Mononuclear cell (primary cell): Measurements from ENCODE around the gene RNF157. TPM values are rescaled to one million over a fixed set of nuclear protein-coding genes. Genes with fewer than 3 reads are reported as not detected.

Source experiments
- H3K27me3 ChIP-seq: 2 replicates; pipeline ENCODE4 v1.6.0; 2011; ENCODE audit warnings: low read length, control low read depth; ENCODE audit not compliant: insufficient read depth
- H3K4me1 ChIP-seq: 2 replicates; pipeline ENCODE4 v1.5.1; 2011; ENCODE audit warnings: mild to moderate bottlenecking, low read length, control low read depth; ENCODE audit not compliant: insufficient read depth
- H3K4me3 ChIP-seq: 2 replicates; pipeline ENCODE4 v1.5.1; 2011; ENCODE audit warnings: mild to moderate bottlenecking, low read length, moderate library complexity
- H3K9me3 ChIP-seq: 2 replicates; pipeline ENCODE4 v1.5.1; 2011; ENCODE audit warnings: low read depth, mild to moderate bottlenecking, control low read depth, low read length
- total RNA-seq: library from RNA; depleted of rRNA; stranded (reverse); fragments of >200 nt; gene quantifications from one replicate; pipeline ENCODE4 v1.2.3, GENCODE V29; 2012

RNF157 gene
- 19.1 TPM for total RNA-seq

- Histone ChIP-seq H3K9me3 (no peaks in the 10 kb centered on the region), H3K4me1 (peaks cover 32% of the 10 kb centered on the region), H3K27me3 (peaks cover 52% of the 10 kb centered on the region), H3K4me3 (peak within 1 kb of the TSS; percentile 52)
These were observed at the start of gene RNF157 for GRCh38 chr17:76240461-76241203. RNF157 (minus strand) TSS chr17:76240493; CDS start chr17:76240240, 253 bp downstream.

- no peaks in the 10 kb centered on the region for H3K27me3 ChIP-seq
- no peak overlapping the region for H3K4me3 ChIP-seq
- H3K9me3 ChIP-seq = no peaks in the 10 kb centered on the region
- no peaks in the 10 kb centered on the region for H3K4me1 ChIP-seq
These were observed 41.5 kb upstream of the RNF157 start for GRCh38 chr17:76281573-76282371.

- Histone ChIP-seq H3K4me1 (peaks cover 2% of the 10 kb centered on the region), H3K4me3 (no peak overlapping the region), H3K27me3 (no peaks in the 10 kb centered on the region), H3K9me3 (no peaks in the 10 kb centered on the region)
These were observed 40.4 kb upstream of the RNF157 start for GRCh38 chr17:76280650-76281049.

DNA sequence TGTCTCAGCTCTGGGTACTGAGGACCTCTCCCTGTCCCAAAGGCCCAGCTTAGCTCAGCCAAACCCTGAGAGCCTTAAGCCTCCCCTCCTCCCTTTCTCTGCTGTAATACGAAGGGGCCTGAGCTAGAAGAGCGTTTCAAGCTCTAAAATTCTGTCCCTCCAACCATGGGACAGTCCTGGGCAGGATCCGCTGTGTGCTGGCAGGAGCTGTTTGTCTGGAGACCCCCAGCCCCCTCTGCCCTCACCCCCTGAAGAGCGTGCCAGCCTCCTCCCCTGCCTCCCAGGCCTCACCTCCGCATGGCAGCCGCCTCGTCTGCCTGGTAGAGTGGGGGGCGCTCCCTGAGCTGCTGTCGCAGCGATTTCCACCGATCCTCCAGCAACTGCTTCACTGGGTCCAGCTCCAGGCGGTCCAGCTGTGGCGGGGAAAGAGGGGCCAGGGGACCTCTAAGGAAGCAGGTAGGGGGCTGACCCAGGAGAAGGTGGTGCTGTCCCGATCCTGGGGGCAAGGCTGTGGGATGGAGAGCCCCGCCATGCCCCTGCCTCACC is 39.5 kb upstream of the RNF157 start:
- Histone ChIP-seq H3K9me3 (no peaks in the 10 kb centered on the region), H3K4me1 (peaks cover 10% of the 10 kb centered on the region), H3K4me3 (no peak overlapping the region)

DNA sequence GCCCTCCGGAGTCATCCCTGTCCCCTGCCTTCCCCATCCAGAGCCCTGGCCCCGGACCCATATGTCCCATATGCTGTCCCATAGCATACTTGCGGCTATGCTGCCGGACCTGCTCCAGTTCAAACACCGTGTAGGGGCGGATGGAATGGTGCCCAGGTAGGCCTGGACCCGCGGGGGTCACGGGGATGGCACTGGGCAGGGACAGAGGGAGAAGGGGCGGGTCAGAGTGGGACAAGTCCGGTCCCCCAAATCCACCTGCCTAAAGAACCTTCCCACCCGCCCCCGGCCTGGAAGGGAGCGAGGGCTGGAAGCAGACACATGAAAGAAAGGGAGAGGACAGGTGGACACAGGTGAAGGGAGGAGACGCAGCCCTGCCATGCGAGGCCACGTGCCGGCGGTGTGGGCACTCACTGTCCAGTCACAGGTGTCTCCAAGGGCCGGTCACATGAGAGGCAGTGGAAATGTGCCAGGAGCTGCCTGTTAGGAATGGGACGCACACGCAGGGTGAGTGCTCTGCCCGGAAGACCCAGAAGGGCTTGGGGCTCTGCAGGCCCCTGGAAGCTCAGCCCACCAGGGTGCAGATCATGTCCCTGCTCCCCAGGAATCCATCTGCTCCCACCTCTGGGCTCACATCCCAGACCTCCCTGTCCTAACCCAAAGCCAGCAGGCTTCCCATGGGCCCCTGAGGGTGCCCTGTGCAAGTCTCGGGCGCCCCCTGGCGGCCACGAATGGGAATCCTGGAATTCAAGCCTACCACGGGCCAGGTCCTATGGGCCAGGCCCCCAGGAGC is 38.9 kb upstream of the RNF157 start:
- Histone ChIP-seq H3K4me1 (peaks cover 16% of the 10 kb centered on the region), H3K4me3 (no peak overlapping the region)

More for the DNA sequence above, 39.5 kb upstream of the RNF157 start:
- no peaks in the 10 kb centered on the region for H3K27me3 ChIP-seq

GRCh38 chr17:76278268-76278908 is 38.1 kb upstream of the RNF157 start:
- no peaks in the 10 kb centered on the region for H3K9me3 ChIP-seq
- H3K4me1 ChIP-seq = peaks cover 24% of the 10 kb centered on the region
- no peak overlapping the region for H3K4me3 ChIP-seq
- H3K27me3 ChIP-seq = no peaks in the 10 kb centered on the region

More for the DNA sequence above, 38.9 kb upstream of the RNF157 start:
- no peaks in the 10 kb centered on the region for H3K27me3 ChIP-seq
- no peaks in the 10 kb centered on the region for H3K9me3 ChIP-seq

- Histone ChIP-seq H3K9me3 (no peaks in the 10 kb centered on the region), H3K4me1 (peaks cover 32% of the 10 kb centered on the region), H3K4me3 (no peak overlapping the region), H3K27me3 (no peaks in the 10 kb centered on the region)
These were observed 37.3 kb upstream of the RNF157 start for GRCh38 chr17:76277300-76278267.

DNA sequence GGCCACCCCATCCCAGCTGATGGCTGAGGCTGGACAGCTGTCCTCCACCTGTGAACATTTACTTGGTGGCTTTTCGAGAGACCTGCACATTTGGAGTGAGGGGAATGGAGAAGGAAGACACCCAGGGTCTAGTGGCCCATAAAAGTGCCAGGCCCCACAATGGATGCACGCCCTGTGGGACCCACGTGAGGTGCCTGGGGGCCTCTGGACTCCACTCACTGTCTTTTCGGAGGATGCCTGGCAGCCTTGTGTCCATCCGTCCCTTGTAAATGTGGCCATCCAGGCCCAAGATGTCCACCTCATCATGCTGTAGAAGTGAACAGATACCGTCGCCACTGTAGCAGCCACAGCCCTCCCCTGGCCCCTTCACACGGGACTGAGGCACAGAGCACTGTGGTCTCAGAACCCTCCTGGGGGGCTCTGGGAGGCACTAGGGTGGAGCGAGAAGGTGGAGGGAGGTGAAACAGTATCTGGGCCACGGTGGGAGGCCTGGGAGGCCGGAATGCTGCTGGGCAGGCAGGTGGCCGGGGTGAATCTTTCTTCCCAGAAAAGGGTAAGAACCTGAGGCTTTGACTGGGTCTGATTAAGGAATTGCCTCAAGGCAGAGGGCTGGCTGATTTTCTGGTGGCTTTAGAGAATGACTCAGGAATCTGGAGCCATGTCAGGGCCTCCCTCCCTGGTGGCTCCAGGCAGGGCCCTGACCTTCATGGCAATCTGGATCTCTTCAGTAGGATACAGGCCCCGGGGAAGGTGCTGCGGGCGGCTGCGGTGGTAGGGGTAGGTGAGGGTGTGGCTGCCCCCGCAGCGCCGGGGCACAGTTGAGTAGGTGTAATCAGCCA is 36.4 kb upstream of the RNF157 start:
- Histone ChIP-seq H3K9me3 (no peaks in the 10 kb centered on the region), H3K4me3 (no peak overlapping the region), H3K27me3 (no peaks in the 10 kb centered on the region), H3K4me1 (peaks cover 41% of the 10 kb centered on the region)

- Histone ChIP-seq H3K4me3 (no peak overlapping the region), H3K4me1 (peaks cover 47% of the 10 kb centered on the region), H3K27me3 (no peaks in the 10 kb centered on the region), H3K9me3 (no peaks in the 10 kb centered on the region)
These were observed 35.8 kb upstream of the RNF157 start for GRCh38 chr17:76276069-76276431.

DNA sequence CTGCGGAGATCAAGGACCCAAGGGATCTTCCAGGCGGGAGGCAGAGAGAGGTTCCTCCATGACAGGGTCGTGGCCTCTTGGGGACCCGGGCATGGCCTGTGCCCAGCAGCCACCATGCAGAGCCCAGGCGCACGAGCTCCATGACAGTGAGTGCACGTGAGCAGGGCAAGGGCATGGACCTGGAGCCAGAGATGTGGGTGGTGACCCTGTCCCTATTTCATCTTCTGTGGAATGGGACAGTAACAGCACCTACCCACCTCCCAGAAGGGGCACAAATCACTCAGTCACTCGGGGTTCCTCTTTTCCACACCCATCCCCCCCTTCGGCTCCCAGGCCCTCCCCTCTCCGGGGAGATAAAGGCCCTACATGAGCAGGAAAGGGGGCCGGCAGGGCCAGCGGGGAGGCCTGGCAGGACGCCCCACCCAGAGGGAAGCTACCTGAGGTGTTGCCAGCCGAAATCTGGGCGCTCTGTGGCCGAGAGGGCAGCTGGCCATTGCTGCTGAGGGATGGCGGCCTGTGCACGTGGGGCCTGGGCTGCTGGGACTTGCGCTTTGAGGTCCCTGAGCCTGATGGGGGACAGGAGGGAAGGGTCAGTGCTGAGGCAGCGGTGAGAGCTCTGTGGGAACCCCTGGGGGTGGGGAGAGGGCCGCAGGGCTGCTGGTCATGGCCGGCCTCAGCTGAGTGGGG is 35.2 kb upstream of the RNF157 start:
- Histone ChIP-seq H3K4me1 (peaks cover 52% of the 10 kb centered on the region), H3K27me3 (no peaks in the 10 kb centered on the region), H3K4me3 (no peak overlapping the region), H3K9me3 (no peaks in the 10 kb centered on the region)

DNA sequence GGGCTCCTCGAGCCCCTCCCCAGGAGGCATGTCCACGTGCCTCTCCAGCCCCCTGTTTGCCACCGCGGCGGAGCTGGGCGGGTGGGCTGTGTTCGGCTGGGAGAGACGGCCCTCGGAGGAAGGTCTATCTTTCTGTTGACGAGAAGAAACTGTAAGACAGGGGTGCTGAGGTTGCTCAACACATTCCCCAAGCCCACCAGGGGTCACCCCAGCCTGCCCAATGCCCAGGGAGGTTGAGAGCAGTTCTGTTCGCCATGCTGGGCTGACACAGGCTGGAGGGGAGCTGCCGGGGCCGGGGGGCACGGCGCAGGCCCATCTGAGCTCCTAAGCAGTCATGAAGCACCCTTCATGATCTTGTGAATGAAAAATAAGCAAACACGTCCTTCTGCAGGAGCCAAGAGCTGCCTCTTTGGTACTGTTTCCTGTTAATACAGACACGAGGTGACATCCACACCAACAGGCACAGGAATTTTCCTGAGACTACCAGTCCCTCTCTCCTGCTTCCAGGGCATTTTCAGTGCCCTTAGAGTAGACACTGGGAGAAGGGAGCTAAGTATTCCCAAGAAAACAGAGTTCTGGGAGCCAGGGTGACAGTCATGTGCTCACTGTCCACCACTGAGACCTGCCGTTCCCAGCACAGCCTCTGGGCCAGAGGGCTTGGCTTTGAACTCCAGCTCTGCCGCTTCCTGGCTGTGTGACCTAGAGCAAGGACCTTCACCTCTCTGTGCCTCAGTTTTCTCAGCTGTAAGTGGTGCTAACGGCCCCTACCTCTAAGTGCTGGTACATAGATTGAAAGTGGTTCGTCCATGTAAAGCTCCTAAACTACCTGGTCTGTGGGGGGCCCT is 34.0 kb upstream of the RNF157 start:
- no peak overlapping the region for H3K4me3 ChIP-seq
- H3K4me1 ChIP-seq = peaks cover 59% of the 10 kb centered on the region
- H3K9me3 ChIP-seq = no peaks in the 10 kb centered on the region
- H3K27me3 ChIP-seq = no peaks in the 10 kb centered on the region
